K562 (cell line): ENCODE data around the gene LIPN. TPM values are rescaled to one million over a fixed set of nuclear protein-coding genes. Genes with fewer than 3 reads are reported as not detected.

Experiments used
- ATAC-seq: fragments of 200-7000 bp; cut with Tn5 transposase; 3 replicates; pipeline ENCODE4 v1.9.1; 2020; ENCODE audit warnings: moderate library complexity
- BruUV-seq: library from RNA; stranded (reverse); fragments of 400-500 nt; replicated peaks from 2 replicates; lab custom pipeline; 2021; lab: Mats Ljungman, UMichigan
- CTCF ChIA-PET: fragments of 300-600 bp; formaldehyde crosslinking; extraction: SDS; loops from one replicate; lab custom pipeline; 2021; ENCODE audit warnings: low intra/inter-chr PET ratio; lab: Yijun Ruan, JAX
- POLR2A ChIA-PET: fragments of 300-600, 350-650 bp; sonication (Branson Sonifier 250); formaldehyde crosslinking; extraction: SDS; loops from one replicate; lab custom pipeline; 2021; ENCODE audit warnings: antibody characterized with exemption, inconsistent platforms; lab: Yijun Ruan, JAX
- DNase-seq, 4 experiments: peaks; one replicate each; pipeline versions ENCODE4 v3.0.0 to v3.0.0-alpha.2; 2011 to 2018; ENCODE audit warnings: low spot score in 3 of 4, mixed read lengths in 3 of 4; ENCODE audit errors: extremely low read depth in 1 of 4
- FAIRE-seq: peaks from 2 replicates; lab custom pipeline; 2011; peaks lifted over from hg19 to GRCh38; lab: Jason Lieb, UNC
- H2AFZ ChIP-seq: 2 replicates; pipeline ENCODE4 v1.6.0; 2011; ENCODE audit warnings: low read depth, low read length, control low read depth, inconsistent platforms
- H3K27ac ChIP-seq: fragments of 200-600 bp; 3 replicates; pipeline ENCODE4 v1.8.0; 2011; ENCODE audit warnings: low read depth, mild to moderate bottlenecking, control low read depth, inconsistent platforms, low read length, moderate library complexity, mixed read lengths; ENCODE audit errors: extremely low read depth
- H3K27me3 ChIP-seq, 2 experiments: fragments of 300-600 bp in 1 of 2; 2 replicates in 1 of 2; 3 replicates in 1 of 2; pipeline versions ENCODE4 v1.6.0 to v1.8.0; 2011; ENCODE audit warnings: inconsistent platforms in 2 of 2, low read length in 2 of 2, mild to moderate bottlenecking in 1 of 2, mixed read lengths in 1 of 2, moderate library complexity in 1 of 2; ENCODE audit not compliant: control insufficient read depth in 2 of 2, insufficient read depth in 2 of 2
- H3K36me3 ChIP-seq: fragments of 300-600 bp; 3 replicates; pipeline ENCODE4 v1.8.0; 2011; ENCODE audit warnings: mild to moderate bottlenecking, low read length, inconsistent platforms; ENCODE audit not compliant: control insufficient read depth, insufficient read depth
- H3K4me1 ChIP-seq, 2 experiments: fragments of 200-600 bp in 1 of 2; replicated peaks in 1 of 2; 2 replicates in 1 of 2; 3 replicates in 1 of 2; pipeline versions ENCODE4 v1.5.1 to v1.8.0; 2011; ENCODE audit warnings: inconsistent platforms in 2 of 2, low read length in 2 of 2, mild to moderate bottlenecking in 1 of 2, mixed read lengths in 1 of 2, moderate library complexity in 1 of 2; ENCODE audit not compliant: control insufficient read depth in 2 of 2, insufficient read depth in 2 of 2
- H3K4me2 ChIP-seq: 2 replicates; pipeline ENCODE4 v1.6.1; 2011; ENCODE audit warnings: low read length, control low read depth, inconsistent platforms, mixed read lengths; ENCODE audit not compliant: insufficient read depth
- H3K4me3 ChIP-seq: fragments of 200-600 bp; sonication (generic), shearing (Covaris generic); 2 replicates; pipeline ENCODE4 v1.5.1; 2016; ENCODE audit warnings: control low read depth, inconsistent platforms
- H3K79me2 ChIP-seq: fragments of 200-600 bp; 3 replicates; pipeline ENCODE4 v1.8.0; 2011; ENCODE audit warnings: low read length, inconsistent platforms; ENCODE audit not compliant: control insufficient read depth, insufficient read depth
- H3K9ac ChIP-seq, 2 experiments: 2 replicates each; pipeline versions ENCODE4 v1.6.0 to v1.6.1; 2011; ENCODE audit warnings: low read depth in 2 of 2, low read length in 2 of 2, control low read depth in 1 of 2, inconsistent platforms in 1 of 2, mild to moderate bottlenecking in 1 of 2, mixed read lengths in 1 of 2; ENCODE audit not compliant: insufficient read depth in 1 of 2
- H3K9me1 ChIP-seq: one replicate; pipeline ENCODE4 v1.6.0; 2011; ENCODE audit warnings: inconsistent platforms, mild to moderate bottlenecking, low read length, moderate library complexity; ENCODE audit not compliant: control insufficient read depth, insufficient read depth
- H3K9me3 ChIP-seq: replicated peaks from 2 replicates; pipeline ENCODE4 v1.5.1; 2011; ENCODE audit warnings: low read depth, low read length, inconsistent platforms; ENCODE audit not compliant: control insufficient read depth, insufficient read depth
- H4K20me1 ChIP-seq: replicated peaks from 2 replicates; pipeline ENCODE4 v1.6.1; 2011; ENCODE audit warnings: low read length, inconsistent platforms, mixed read lengths; ENCODE audit not compliant: control insufficient read depth, insufficient read depth
- CLOCK ChIP-seq: fragments of 250-450 bp; sonication (Bioruptor Pico); IDR thresholded peaks from 2 replicates; pipeline ENCODE4 v1.4.0; 2020; ENCODE audit warnings: mild to moderate bottlenecking, moderate library complexity, borderline replicate concordance
- CREB1 ChIP-seq, 2 experiments: sonication (generic) in 1 of 2; formaldehyde crosslinking in 1 of 2; IDR thresholded peaks; 2 replicates each; pipeline versions ENCODE4 v1.6.1 to v1.8.0; 2012 to 2022; ENCODE audit warnings: inconsistent platforms in 1 of 2, mild to moderate bottlenecking in 1 of 2, missing genetic modification reagents in 1 of 2, moderate library complexity in 1 of 2
- FOSL1 ChIP-seq: fragments of 200-800 bp; sonication (Bioruptor generic); conservative IDR thresholded peaks from 2 replicates; pipeline ENCODE4 v1.6.1; 2016; ENCODE audit warnings: missing genetic modification characterization, missing compliant biosample characterization
- RFX1 ChIP-seq: fragments of 450-650 bp; IDR thresholded peaks from 2 replicates; pipeline ENCODE4 v1.6.1; 2016; ENCODE audit warnings: mild to moderate bottlenecking, moderate library complexity
- SPI1 ChIP-seq: IDR thresholded peaks from 2 replicates; pipeline ENCODE4 v1.6.1; 2011; ENCODE audit warnings: low read depth, low read length, control low read depth, borderline replicate concordance
- XRCC3 ChIP-seq: fragments of 450-650 bp; IDR thresholded peaks from 2 replicates; pipeline ENCODE4 v1.6.1; 2017; ENCODE audit warnings: mild to moderate bottlenecking, moderate library complexity
- ZNF121 ChIP-seq: sonication (generic); formaldehyde crosslinking; conservative IDR thresholded peaks from 2 replicates; pipeline ENCODE4 v1.8.0; 2022; ENCODE audit warnings: missing genetic modification reagents
- ZNF143 ChIP-seq: sonication (generic); formaldehyde crosslinking; IDR thresholded peaks from 2 replicates; pipeline ENCODE4 v1.9.0; 2022; ENCODE audit warnings: mild to moderate bottlenecking, missing genetic modification reagents
- ZNF184 ChIP-seq: sonication (generic); formaldehyde crosslinking; IDR thresholded peaks from 2 replicates; pipeline ENCODE4 v1.5.0; 2020; ENCODE audit warnings: missing genetic modification reagents
- WGBS: fragments of 100-300 bp; shearing (Covaris generic); methylation state at CpG from one replicate; pipeline ENCODE4 v1.1.6; 2016; ENCODE audit warnings: low coverage, mixed read lengths; ENCODE audit not compliant: insufficient coverage; ENCODE audit errors: missing lambda C conversion rate; 5-methylcytosine and 5-hydroxymethylcytosine counted together
- in situ Hi-C: fragments of 300-500 bp; cut with MboI; formaldehyde crosslinking; loops from 4 replicates; pipeline ENCODE4 v1.15.0; 2018; ENCODE audit warnings: inconsistent platforms, mixed read lengths
- intact Hi-C: fragments of 100-400 bp; cut with micrococcal nuclease; formaldehyde crosslinking; loops from 2 replicates; pipeline ENCODE4 v1.14.2; 2022
- polyA plus RNA-seq, 8 experiments: library from polyadenylated mRNA; depleted of rRNA in 4 of 8; stranded (reverse) in 5 of 8; unstranded in 3 of 8; fragments of >200 nt; fragmentation: Nextera tagmentation in 2 of 8; fragmentation: Illumina TruSeq in 1 of 8; extraction: Ambion mirVana in 2 of 8; extraction: Trizol in 1 of 8; gene quantifications; 2 replicates each; pipeline versions ENCODE4 v1.2.1 to v1.2.3, GENCODE V29; 2011 to 2014; ENCODE audit warnings: inconsistent platforms in 1 of 8, missing spikeins in 1 of 8
- total RNA-seq, 7 experiments: library from RNA; depleted of rRNA in 6 of 7; stranded (reverse); fragments of >200 nt in 6 of 7; fragmentation: Illumina TruSeq in 2 of 7; extraction: Trizol in 2 of 7; gene quantifications; 2 replicates each; pipeline versions ENCODE4 v1.2.1 to v1.2.3, GENCODE V29; 2011 to 2021; ENCODE audit warnings: low replicate concordance in 1 of 7
- TF ChIP-seq, protein P1 (sequence below): fragments of 250-450 bp; sonication (Bioruptor Pico); IDR thresholded peaks from 2 replicates; pipeline ENCODE4 v1.5.0; 2021
- TF ChIP-seq, protein P2 (sequence below): sonication (generic); formaldehyde crosslinking; IDR thresholded peaks from 2 replicates; pipeline ENCODE4 v1.8.1; 2023; ENCODE audit warnings: mild to moderate bottlenecking, missing genetic modification reagents

The LIPN gene
- total and polyA plus RNA-seq, 9 of the 15 experiments (the other 6 are each of a cell fraction or from before 2014, with no cell fraction given) = not detected

DNA sequence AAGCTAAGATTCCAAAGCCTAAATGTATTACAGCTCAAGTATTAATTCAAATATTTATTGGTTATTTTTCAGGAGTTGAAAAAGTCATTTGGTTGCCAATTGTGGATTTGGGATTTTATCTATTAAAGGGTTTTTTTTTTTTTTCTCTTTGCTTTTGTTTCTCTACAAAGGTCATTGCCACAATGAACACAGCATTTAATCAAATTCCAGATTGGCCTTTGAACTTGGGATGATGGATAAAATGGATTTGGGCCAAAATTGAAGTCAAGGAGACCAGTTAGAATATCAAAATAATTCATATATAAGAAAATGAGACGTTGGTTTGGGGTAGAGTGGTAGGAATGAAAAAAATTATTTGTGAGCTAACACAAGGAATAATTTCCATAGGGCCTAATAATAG, 9.6 kb downstream of the LIPN start:
- in situ Hi-C loops (no loop called here), intact Hi-C loops (no loop called here)
- no peak for FAIRE-seq
- no peaks in the 10 kb centered on the region for H3K79me2 ChIP-seq
- ChIA-PET CTCF (no interaction called here), POLR2A (no interaction called here)
- no peak overlapping the region for H3K9ac ChIP-seq
- H2AFZ ChIP-seq = no peak overlapping the region
- no TSS peak for BruUV-seq
- H3K9me1 ChIP-seq = no peaks in the 10 kb centered on the region
- no peak for TF ChIP-seq CREB1 (IDR thresholded peaks at IDR 0.05)
- no peak for TF ChIP-seq CREB1 (CRISPR knock-in tag; IDR thresholded peaks at IDR 0.05)
- TF ChIP-seq SPI1 = no peak
- no peak for TF ChIP-seq ZNF184 (CRISPR knock-in tag)
- no peak overlapping the region for H3K4me2 ChIP-seq
- no peak for DNase-seq
- H3K9me3 ChIP-seq = no peaks in the 10 kb centered on the region
- no peak overlapping the region for H3K4me3 ChIP-seq
- H3K36me3 ChIP-seq = no peaks in the 10 kb centered on the region
- 0% methylated on average over 1 of the region's 1 CpG for WGBS
- no peaks in the 10 kb centered on the region for H3K27me3 ChIP-seq
- no peaks in the 10 kb centered on the region for H3K4me1 ChIP-seq
- H4K20me1 ChIP-seq = no peaks in the 10 kb centered on the region
- no peak for ATAC-seq
- H3K27ac ChIP-seq = no peak overlapping the region

GRCh38 chr10:88781206-88781605, 21.4 kb downstream of the LIPN start:
- Histone ChIP-seq H3K9me1 (no peaks in the 10 kb centered on the region), H3K27ac (no peak overlapping the region), H3K27me3 (no peaks in the 10 kb centered on the region), H3K9ac (no peak overlapping the region), H4K20me1 (no peaks in the 10 kb centered on the region), H3K4me2 (no peak overlapping the region), H3K79me2 (no peaks in the 10 kb centered on the region), H3K9me3 (no peaks in the 10 kb centered on the region; the same call in 1 of the 2 replicates), H3K4me3 (no peak overlapping the region), H3K36me3 (no peaks in the 10 kb centered on the region), H2AFZ (no peak overlapping the region), H3K4me1 (no peaks in the 10 kb centered on the region)
- FAIRE-seq (no peak), DNase-seq (no peak), ATAC-seq (no peak)
- 0% methylated on average over 2 of the region's 2 CpGs for WGBS
- in situ Hi-C loops = no loop called here
- ChIA-PET POLR2A (interaction anchor here (0.6 kb wide), 1 partner anchor 13 kb away, joined by 3 read pairs; no protein-coding TSS in a partner anchor), CTCF (no interaction called here)
- intact Hi-C loops = no loop called here
- BruUV-seq = no TSS peak
- TF ChIP-seq RFX1 = no peak
- TF ChIP-seq CLOCK (CRISPR knock-in tag) = no peak
- TF ChIP-seq, protein P1, sequence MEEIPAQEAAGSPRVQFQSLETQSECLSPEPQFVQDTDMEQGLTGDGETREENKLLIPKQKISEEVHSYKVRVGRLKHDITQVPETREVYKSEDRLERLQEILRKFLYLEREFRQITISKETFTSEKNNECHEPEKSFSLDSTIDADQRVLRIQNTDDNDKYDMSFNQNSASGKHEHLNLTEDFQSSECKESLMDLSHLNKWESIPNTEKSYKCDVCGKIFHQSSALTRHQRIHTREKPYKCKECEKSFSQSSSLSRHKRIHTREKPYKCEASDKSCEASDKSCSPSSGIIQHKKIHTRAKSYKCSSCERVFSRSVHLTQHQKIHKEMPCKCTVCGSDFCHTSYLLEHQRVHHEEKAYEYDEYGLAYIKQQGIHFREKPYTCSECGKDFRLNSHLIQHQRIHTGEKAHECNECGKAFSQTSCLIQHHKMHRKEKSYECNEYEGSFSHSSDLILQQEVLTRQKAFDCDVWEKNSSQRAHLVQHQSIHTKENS (CRISPR knock-in tag) = no peak
- TF ChIP-seq, protein P2, sequence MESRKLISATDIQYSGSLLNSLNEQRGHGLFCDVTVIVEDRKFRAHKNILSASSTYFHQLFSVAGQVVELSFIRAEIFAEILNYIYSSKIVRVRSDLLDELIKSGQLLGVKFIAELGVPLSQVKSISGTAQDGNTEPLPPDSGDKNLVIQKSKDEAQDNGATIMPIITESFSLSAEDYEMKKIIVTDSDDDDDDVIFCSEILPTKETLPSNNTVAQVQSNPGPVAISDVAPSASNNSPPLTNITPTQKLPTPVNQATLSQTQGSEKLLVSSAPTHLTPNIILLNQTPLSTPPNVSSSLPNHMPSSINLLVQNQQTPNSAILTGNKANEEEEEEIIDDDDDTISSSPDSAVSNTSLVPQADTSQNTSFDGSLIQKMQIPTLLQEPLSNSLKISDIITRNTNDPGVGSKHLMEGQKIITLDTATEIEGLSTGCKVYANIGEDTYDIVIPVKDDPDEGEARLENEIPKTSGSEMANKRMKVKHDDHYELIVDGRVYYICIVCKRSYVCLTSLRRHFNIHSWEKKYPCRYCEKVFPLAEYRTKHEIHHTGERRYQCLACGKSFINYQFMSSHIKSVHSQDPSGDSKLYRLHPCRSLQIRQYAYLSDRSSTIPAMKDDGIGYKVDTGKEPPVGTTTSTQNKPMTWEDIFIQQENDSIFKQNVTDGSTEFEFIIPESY (CRISPR knock-in tag) = no peak
- TF ChIP-seq ZNF121 = no peak
- no peak for TF ChIP-seq FOSL1 (tag)
- no peak for TF ChIP-seq XRCC3
- no peak for TF ChIP-seq ZNF143 (CRISPR knock-in tag)
